HG03108 (cell line): Measurements from ENCODE around the gene CLASP2.
"Not testable (repeated sequence)": the region's sequence is repeated elsewhere in the genome, so short reads cannot be mapped to it uniquely, and the experiment has no call there.

Source experiments
- ATAC-seq: cut with Tn5 transposase; IDR thresholded peaks from one replicate; pipeline ENCODE4 v1.9.1; 2021; ENCODE audit warnings: moderate library complexity; ENCODE audit not compliant: unreplicated experiment

Gene CLASP2

DNA sequence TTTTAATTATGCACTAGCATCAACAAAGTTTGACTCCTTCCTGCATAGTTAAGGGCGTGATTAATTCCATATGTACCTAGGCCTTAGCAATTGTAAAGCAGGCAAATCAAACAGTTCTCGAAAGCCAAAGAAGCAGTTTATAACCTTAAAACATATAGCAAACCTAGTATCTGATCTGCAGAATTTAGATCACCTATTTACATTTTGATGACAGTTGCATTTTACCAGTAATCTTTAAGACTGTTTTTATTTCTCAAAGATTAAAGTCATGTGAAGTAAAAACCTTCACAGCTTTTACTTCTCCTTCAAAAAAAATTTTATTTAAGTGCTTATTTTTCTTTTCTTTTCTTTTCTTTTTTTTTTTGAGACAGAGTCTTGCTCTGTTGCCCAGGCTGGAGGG, 257.0 kb downstream of the CLASP2 start:
- no peak for ATAC-seq

DNA sequence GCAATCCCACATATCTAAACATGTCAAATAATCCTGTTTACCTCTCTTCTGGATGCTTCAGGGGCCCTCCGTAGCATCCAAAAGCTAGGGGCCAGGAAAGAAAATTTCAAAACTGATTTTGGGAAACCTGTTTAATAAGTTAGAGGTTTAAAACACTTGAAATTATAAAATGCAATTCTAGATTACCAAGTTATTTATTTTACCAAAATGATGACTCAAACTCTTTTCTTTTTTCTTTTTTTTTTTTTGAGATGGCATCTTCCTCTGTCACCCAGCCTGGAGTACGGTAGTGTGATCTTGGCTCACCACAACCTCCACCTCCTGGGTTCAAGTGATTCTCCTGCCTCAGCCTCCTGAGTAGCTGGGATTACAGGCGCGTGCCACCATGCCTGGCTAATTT, 258.5 kb downstream of the CLASP2 start:
- not testable (repeated sequence) for ATAC-seq

- no peak for ATAC-seq
Measured at GRCh38 chr3:33458446-33458845, 259.6 kb downstream of the CLASP2 start.

DNA sequence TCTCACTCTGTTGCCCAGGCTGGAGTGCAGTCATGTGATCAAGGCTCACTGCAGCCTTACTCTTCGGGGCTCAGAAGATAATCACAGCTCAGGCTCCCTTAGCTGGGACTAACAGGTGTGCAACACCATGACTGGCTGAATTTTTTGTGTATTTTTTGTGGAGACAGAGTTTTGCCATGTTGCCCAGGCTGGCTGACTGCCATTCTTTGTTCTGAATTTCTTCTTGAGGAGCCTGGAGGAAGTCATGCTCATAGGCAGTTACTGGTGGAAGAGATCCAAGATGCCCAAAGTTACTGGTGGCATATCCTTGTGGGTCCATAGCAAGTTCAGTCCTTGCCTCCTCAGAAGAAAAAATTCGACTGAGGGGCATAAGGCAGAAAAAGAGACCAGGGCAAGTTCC, 261.3 kb downstream of the CLASP2 start:
- no peak for ATAC-seq

DNA sequence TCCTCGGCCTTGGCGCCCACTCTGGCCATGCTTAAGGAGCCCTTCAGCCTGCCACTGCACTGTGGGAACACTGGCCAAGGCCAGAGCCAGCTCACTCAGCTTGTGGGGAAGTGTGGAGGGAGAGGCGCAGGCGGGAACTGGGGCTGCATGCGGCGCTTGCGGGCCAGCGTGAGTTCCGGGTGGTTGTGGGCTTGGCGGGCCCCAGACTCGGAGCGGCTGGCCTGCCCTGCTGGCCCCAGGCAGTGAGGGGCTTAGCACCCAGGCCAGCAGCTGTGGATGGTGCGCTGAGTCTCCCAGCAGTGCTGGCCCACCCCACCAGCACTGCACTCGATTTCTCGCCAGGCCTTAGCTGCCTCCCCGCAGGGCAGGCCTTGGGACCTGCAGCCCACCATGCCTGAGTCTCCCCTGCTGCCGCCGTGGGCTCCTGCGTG, 264.7 kb downstream of the CLASP2 start:
- no peak for ATAC-seq

GRCh38 chr3:33451994-33452393, 266.1 kb downstream of the CLASP2 start:
- ATAC-seq: not testable (repeated sequence)

DNA sequence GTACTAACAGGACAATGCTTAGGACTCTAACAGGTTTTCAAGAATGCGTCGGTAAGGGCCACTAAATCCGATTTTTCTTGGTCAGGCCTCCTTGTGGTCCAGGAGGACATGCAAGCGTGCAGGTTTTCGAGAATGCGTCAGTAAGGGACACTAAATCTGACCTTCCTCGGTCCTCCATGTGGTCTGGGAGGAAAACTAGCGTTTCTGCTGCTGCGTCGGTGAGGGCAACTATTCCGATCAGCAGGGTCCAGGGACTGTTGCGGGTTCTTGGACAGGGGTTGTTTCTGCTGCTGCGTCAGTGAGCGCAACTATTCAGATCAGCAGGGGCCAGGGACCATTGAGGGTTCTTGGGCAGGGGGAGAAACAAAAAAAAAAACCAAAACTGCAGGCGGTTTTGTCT, 270.1 kb downstream of the CLASP2 start:
- no peak for ATAC-seq

GRCh38 chr3:33447256-33447625, 270.8 kb downstream of the CLASP2 start:
- ATAC-seq: not testable (repeated sequence)
